Peyer's patch (tissue), 4 donors: Measurements from ENCODE around the gene RBPJ. TPM values are rescaled to one million over a fixed set of nuclear protein-coding genes. Genes with fewer than 3 reads are reported as not detected.

Experiments
- DNase-seq, 3 donors: peaks; one replicate each; pipeline ENCODE4 v3.0.0-alpha.2; 2017 to 2019
- H3K27ac ChIP-seq, 4 donors: fragments of 200-600 bp; sonication (generic); one replicate each; pipeline ENCODE4 v1.5.1; 2016 to 2019
- H3K27me3 ChIP-seq, 2 donors: fragments of 200-600 bp; sonication (generic); one replicate each; pipeline ENCODE4 v1.5.1; 2019
- H3K36me3 ChIP-seq, 3 donors: fragments of 200-600 bp; sonication (generic); one replicate each; pipeline ENCODE4 v1.5.1; 2016 to 2019
- H3K4me1 ChIP-seq, 4 donors: fragments of 200-600 bp; sonication (generic); one replicate each; pipeline ENCODE4 v1.5.1; 2016 to 2019
- H3K4me3 ChIP-seq, 4 donors: fragments of 200-600 bp; sonication (generic); 1 replicate in 3 of 4; 2 replicates in 1 of 4; pipeline ENCODE4 v1.5.1; 2016 to 2019; ENCODE audit warnings: mild to moderate bottlenecking in 1 of 4
- H3K9me3 ChIP-seq, 4 donors: fragments of 200-600 bp; sonication (generic); one replicate each; pipeline ENCODE4 v1.5.1; 2016 to 2019; ENCODE audit warnings: mild to moderate bottlenecking in 1 of 4
- CTCF ChIP-seq, 6 experiments: fragments of 450-650 bp in 4 of 6; fragments of 200-600 bp in 2 of 6; sonication (generic) in 1 of 6; IDR thresholded peaks; one replicate each; pipeline ENCODE4 v1.5.1; 2017 to 2019; ENCODE audit warnings: antibody characterized with exemption in 6 of 6, mild to moderate bottlenecking in 3 of 6, moderate library complexity in 1 of 6
- POLR2A ChIP-seq, 2 donors: fragments of 450-650 bp; IDR thresholded peaks; one replicate each; pipeline ENCODE4 v1.5.1; 2017; ENCODE audit warnings: antibody characterized with exemption in 2 of 2, mild to moderate bottlenecking in 2 of 2, moderate library complexity in 2 of 2
- total RNA-seq, 4 donors: library from RNA; depleted of rRNA; stranded (reverse); fragments of >200 nt; gene quantifications; one replicate each; pipeline ENCODE4 v1.1.0, GENCODE V29; 2016

The RBPJ gene
- total RNA-seq, 4 donors from 2014 or later: 27.6 to 105 (median 42.8) TPM

- no peak overlapping the region for H3K27ac ChIP-seq
- DNase-seq: no peak
- H3K4me3 ChIP-seq: no peak overlapping the region
- H3K36me3 ChIP-seq: no peaks in the 10 kb centered on the region
- no peaks in the 10 kb centered on the region for H3K27me3 ChIP-seq
- H3K4me1 ChIP-seq: no peaks in the 10 kb centered on the region
- no peaks in the 10 kb centered on the region for H3K9me3 ChIP-seq
- TF ChIP-seq POLR2A (IDR thresholded peaks at IDR 0.05): no peak
- TF ChIP-seq CTCF (IDR thresholded peaks at IDR 0.05): no peak
Observed at GRCh38 chr4:26471890-26472289, 151.1 kb downstream of the RBPJ start.

- no peak overlapping the region for H3K27ac ChIP-seq
- H3K27me3 ChIP-seq: no peaks in the 10 kb centered on the region
- DNase-seq: no peak
- no peak for TF ChIP-seq CTCF (IDR thresholded peaks at IDR 0.05)
- no peak for TF ChIP-seq POLR2A (IDR thresholded peaks at IDR 0.05)
- H3K4me1 ChIP-seq: no peaks in the 10 kb centered on the region
- H3K9me3 ChIP-seq: no peaks in the 10 kb centered on the region
- H3K4me3 ChIP-seq: no peak overlapping the region
- no peaks in the 10 kb centered on the region for H3K36me3 ChIP-seq
Observed at GRCh38 chr4:26473893-26474292, 153.1 kb downstream of the RBPJ start.

GRCh38 chr4:26474551-26474950, 153.7 kb downstream of the RBPJ start:
- no peak for DNase-seq
- H3K36me3 ChIP-seq: no peaks in the 10 kb centered on the region
- no peak overlapping the region for H3K27ac ChIP-seq
- no peak for TF ChIP-seq CTCF (IDR thresholded peaks at IDR 0.05)
- no peak for TF ChIP-seq POLR2A (IDR thresholded peaks at IDR 0.05)
- H3K4me3 ChIP-seq: no peak overlapping the region
- H3K9me3 ChIP-seq: no peaks in the 10 kb centered on the region
- no peaks in the 10 kb centered on the region for H3K4me1 ChIP-seq
- no peaks in the 10 kb centered on the region for H3K27me3 ChIP-seq

GRCh38 chr4:26475716-26476115, 154.9 kb downstream of the RBPJ start:
- TF ChIP-seq CTCF (IDR thresholded peaks at IDR 0.05) (no peak), POLR2A (IDR thresholded peaks at IDR 0.05) (no peak)
- DNase-seq: no peak
- Histone ChIP-seq H3K4me1 (no peaks in the 10 kb centered on the region), H3K27me3 (no peaks in the 10 kb centered on the region), H3K27ac (no peak overlapping the region), H3K4me3 (no peak overlapping the region), H3K36me3 (no peaks in the 10 kb centered on the region), H3K9me3 (no peaks in the 10 kb centered on the region)

- no peak for DNase-seq
- Histone ChIP-seq H3K4me3 (no peak overlapping the region), H3K4me1 (no peaks in the 10 kb centered on the region), H3K9me3 (no peaks in the 10 kb centered on the region), H3K36me3 (no peaks in the 10 kb centered on the region), H3K27me3 (no peaks in the 10 kb centered on the region), H3K27ac (no peak overlapping the region)
- TF ChIP-seq POLR2A (IDR thresholded peaks at IDR 0.05) (no peak), CTCF (IDR thresholded peaks at IDR 0.05) (no peak)
Observed at GRCh38 chr4:26476545-26476944, 155.7 kb downstream of the RBPJ start.

GRCh38 chr4:26478330-26478729, 157.5 kb downstream of the RBPJ start:
- Histone ChIP-seq H3K4me1 (no peaks in the 10 kb centered on the region), H3K4me3 (no peak overlapping the region), H3K27ac (no peak overlapping the region), H3K36me3 (no peaks in the 10 kb centered on the region), H3K9me3 (no peaks in the 10 kb centered on the region), H3K27me3 (no peaks in the 10 kb centered on the region)
- TF ChIP-seq POLR2A (IDR thresholded peaks at IDR 0.05) (no peak), CTCF (IDR thresholded peaks at IDR 0.05) (no peak)
- DNase-seq: no peak
